Measurements from ENCODE around the gene GUF1. TPM values are rescaled to one million over a fixed set of nuclear protein-coding genes. Genes with fewer than 3 reads are reported as not detected.

Gene GUF1
- total and polyA plus RNA-seq, 2 of the 13 experiments (the other 11 are each of a cell fraction or from before 2014, with no cell fraction given): 10.3 to 24.6 TPM

- TF ChIP-seq ARID4A (CRISPR knock-in tag; IDR thresholded peaks at IDR 0.05; ENCODE audit: borderline replicate concordance) (peak; percentile 90), ZSCAN30 (CRISPR knock-in tag; IDR thresholded peaks at IDR 0.05) (no peak), MYPOP (CRISPR knock-in tag; IDR thresholded peaks at IDR 0.05) (peak; percentile 87), REPIN1 (CRISPR knock-in tag; IDR thresholded peaks at IDR 0.05; ENCODE audit: borderline replicate concordance, low read depth) (no peak), SP4 (CRISPR knock-in tag; IDR thresholded peaks at IDR 0.05) (peak; percentile 13; the same call in 1 of the 2 replicates), HOXA3 (CRISPR knock-in tag; IDR thresholded peaks at IDR 0.05) (peak; percentile 95), USF2 (IDR thresholded peaks at IDR 0.05; ENCODE audit: low read depth, low read length) (peak; percentile 89), USF2 (CRISPR knock-in tag; IDR thresholded peaks at IDR 0.05; ENCODE audit: borderline replicate concordance) (peak; percentile 95; the same call in 1 of the 2 replicates), ZNF570 (CRISPR knock-in tag; IDR thresholded peaks at IDR 0.05; ENCODE audit: borderline replicate concordance) (peak; percentile 46; the same call in 1 of the 2 replicates), ZBTB8A (CRISPR knock-in tag; IDR thresholded peaks at IDR 0.05; ENCODE audit: borderline replicate concordance, low read depth) (no peak), ZNF18 (CRISPR knock-in tag; IDR thresholded peaks at IDR 0.05; ENCODE audit: insufficient replicate concordance) (peak; percentile 67), KMT2A (CRISPR knock-in tag; IDR thresholded peaks at IDR 0.05) (peak; percentile 85; the same call in 1 of the 2 replicates), ZNF577 (CRISPR knock-in tag; IDR thresholded peaks at IDR 0.05; ENCODE audit: borderline replicate concordance, low read depth) (no peak), PLRG1 (conservative IDR thresholded peaks at IDR 0.05) (no peak), FOXP1 (IDR thresholded peaks at IDR 0.05) (no peak), FOXP1 (CRISPR knock-in tag; IDR thresholded peaks at IDR 0.05) (0 out of 2 replicates have a peak, but pooled peaks have one; percentile 21), POGK (CRISPR knock-in tag; conservative IDR thresholded peaks at IDR 0.05) (0 out of 2 replicates have a peak, but pooled peaks have one; percentile 34)
Measured at GRCh38 chr4:44678094-44679041, at the start of gene GUF1 (continued).

All from HepG2 (cell line).